Activated CD8-positive, alpha-beta memory T cell treated with anti-CD3 and anti-CD28 coated beads for 4 hours (primary cell): ENCODE results near the gene C12orf60.
A peak's percentile ranks its signal among the peaks of the same experiment; 100 is the strongest.

Experiments used
- DNase-seq, 2 donors: peaks; one replicate each; pipeline ENCODE4 v3.0.0-alpha.2; 2020; ENCODE audit warnings: low read depth in 2 of 2

Gene C12orf60

GRCh38 chr12:14834509-14834908, 31.0 kb downstream of the C12orf60 start:
- DNase-seq: no peak

- DNase-seq: no peak
Observed at GRCh38 chr12:14836336-14837210, 33.1 kb downstream of the C12orf60 start.

- no peak for DNase-seq
Observed at GRCh38 chr12:14839262-14839661, 35.8 kb downstream of the C12orf60 start.

- DNase-seq: no peak
Observed at GRCh38 chr12:14840616-14841015, 37.1 kb downstream of the C12orf60 start.

DNA sequence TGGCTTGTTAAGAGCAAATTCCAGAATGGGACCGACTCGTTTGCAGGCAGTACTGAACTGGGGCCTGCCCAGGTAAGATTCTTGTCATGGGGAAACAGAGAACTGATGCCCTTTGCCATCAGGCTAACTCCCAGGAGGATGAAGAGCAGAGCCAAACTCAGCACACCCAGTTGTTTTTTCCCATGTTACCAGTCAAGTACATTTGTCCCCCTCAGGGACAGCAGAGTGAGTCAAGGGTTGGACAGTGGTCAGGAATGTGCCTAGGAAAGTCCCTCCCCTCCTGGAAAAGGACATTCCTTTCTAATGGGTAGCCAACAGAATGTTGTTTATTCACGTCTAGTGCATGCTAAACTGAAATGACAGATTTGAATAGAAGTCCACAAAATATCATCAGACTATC, 38.3 kb downstream of the C12orf60 start:
- no peak for DNase-seq

GRCh38 chr12:14842315-14842714, 38.8 kb downstream of the C12orf60 start:
- no peak for DNase-seq

- no peak for DNase-seq
Observed at GRCh38 chr12:14843425-14843887, 40.0 kb downstream of the C12orf60 start, which contains the start of gene ART4. ART4 (minus strand) TSS chr12:14843526; CDS start chr12:14843113, 413 bp downstream.

DNA sequence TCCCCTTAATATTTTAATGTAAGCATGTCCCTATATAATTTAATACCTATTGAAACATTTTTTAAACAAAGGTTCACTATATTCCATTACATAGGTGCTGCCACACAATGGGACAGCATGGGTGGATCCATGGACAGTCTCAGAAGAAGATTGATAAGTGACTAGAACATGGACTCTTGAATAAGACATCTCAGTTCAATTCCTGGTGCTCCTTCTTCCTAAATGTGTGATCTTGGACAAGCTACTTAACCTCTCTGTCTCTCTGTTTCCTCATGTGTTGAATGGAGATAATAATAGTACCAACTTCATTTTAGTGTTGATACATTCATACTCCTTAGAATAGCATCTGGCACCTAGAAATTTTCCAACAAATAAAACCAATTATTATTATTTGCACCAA, 40.9 kb downstream of the C12orf60 start:
- DNase-seq: no peak

DNA sequence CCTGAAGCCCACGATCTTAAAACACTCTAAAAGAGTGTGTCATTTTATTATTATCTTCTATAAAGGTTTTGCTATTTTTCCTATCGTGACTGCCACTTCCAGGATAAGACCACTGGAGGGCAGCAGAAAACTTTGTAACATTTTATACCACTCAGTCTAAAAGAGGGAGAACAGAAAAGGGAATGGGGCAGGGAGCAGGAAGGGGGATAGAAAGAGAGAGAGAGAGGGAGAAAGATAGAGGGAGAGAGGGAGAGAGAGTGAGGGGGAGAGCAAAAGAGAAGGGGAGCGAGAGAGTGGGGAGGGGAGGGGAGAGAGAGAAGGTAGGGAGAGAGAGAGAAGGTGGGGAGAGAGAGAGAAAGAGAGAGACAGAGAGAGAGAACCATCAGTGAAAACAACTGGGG, 41.9 kb downstream of the C12orf60 start:
- peak; percentile 4 to 6 for DNase-seq

- DNase-seq: no peak
Observed at GRCh38 chr12:14846042-14846587, 42.6 kb downstream of the C12orf60 start.

DNA sequence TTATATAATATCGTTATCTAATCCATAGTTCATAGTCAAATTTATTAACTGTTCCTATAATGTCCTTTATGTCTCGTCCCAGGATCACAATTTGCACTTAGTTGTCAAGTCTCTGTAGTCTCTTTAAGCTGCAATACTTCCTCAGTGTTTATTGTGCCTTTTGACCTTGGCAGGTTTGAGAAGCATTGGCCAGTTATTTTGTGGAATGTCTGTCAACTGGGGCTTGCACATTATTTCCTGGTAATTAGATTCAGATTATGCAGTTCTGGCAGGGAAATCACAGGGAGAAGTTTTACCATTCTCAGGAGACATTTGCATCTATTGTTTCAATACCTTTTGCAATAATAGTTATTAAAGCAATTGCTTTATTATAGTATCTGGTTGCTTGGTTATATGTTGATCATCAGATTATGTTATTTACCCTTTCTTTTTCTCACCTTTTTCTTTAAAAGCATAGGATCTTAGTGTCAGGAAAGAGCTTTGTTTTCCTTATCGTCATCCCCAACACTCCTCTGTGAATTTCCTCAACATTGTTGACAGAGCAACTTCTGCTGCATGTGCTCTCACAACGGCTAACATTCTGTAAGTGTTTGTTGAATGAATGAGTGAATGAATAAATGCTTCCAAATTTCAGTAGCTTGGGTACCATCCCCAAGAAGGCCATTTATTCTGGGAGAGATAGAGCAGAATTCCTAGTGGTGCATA, 43.6 kb downstream of the C12orf60 start:
- DNase-seq: no peak

- no peak for DNase-seq
Observed at GRCh38 chr12:14849661-14850060, 46.2 kb downstream of the C12orf60 start.

GRCh38 chr12:14850929-14851663, 47.6 kb downstream of the C12orf60 start:
- DNase-seq: no peak

GRCh38 chr12:14852880-14853279, 49.4 kb downstream of the C12orf60 start:
- no peak for DNase-seq

DNA sequence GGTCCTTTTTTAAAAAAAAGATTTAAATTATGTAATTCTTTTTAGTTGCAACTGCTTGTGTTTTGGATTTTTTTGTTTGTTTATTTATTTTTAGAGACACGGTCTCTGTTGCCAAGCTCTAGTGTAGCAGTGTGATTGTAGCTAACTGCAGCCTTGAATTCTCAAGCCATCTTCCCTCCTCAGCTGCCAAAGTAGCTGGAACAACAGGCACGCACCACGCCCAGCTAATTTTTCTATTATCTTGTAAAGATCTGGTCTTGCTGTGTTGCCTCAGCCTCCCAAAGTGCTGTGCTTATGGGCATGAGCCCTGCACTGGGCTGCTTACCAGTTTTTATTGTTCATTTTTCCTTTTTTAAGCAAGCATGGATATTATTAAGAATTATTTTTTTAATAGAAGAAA, 50.5 kb downstream of the C12orf60 start:
- DNase-seq: no peak

GRCh38 chr12:14854586-14855183, 51.2 kb downstream of the C12orf60 start:
- no peak for DNase-seq

GRCh38 chr12:14858513-14858912, 55.0 kb downstream of the C12orf60 start:
- no peak for DNase-seq

DNA sequence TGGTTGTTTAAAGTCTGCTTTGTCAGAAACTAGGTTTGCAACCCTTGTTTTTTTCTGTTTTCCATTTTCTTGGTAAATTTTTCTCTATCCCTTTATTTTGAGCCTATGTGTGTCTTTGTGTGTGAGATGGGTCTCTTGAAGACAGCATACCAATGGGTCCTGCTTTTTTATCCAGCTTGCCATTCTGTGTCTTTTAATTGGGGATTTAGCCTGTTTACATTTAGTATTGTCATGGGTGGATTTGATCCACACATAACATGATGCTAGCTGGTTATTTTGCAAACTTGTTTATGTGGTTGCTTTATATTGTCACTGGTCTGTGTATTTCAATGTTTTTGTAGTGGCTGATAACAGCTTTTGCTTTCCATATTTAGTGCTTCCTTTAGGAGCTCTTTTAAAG, 57.0 kb downstream of the C12orf60 start:
- no peak for DNase-seq

- no peak for DNase-seq
Observed at GRCh38 chr12:14868916-14869506, 65.5 kb downstream of the C12orf60 start.

DNA sequence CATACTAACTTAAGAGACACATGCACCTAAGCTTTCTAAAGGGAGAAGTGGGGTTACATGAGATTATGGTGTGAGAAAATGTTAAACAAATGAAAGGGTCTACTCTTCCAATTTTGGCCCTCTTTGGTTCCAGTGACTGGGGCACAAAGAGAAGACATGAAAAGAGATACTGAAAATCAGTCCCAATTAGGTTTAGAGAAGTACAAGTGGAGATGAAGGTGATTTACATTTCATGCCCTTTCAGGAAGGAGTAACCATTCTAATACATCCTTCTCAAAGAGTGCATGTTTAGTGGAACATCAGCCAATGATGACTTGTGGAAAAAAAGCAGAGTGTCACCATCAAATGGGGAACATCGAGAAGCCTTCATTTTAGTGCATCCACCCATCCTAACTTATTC, 67.8 kb downstream of the C12orf60 start:
- DNase-seq: no peak

- DNase-seq: no peak
Observed at GRCh38 chr12:14871886-14872285, 68.4 kb downstream of the C12orf60 start.
